HG03025 (cell line): ENCODE measurements around the gene KIF1A.

Experiments
- ATAC-seq: cut with Tn5 transposase; IDR thresholded peaks from one replicate; pipeline ENCODE4 v1.9.1; 2021; ENCODE audit warnings: mild to moderate bottlenecking, moderate library complexity; ENCODE audit not compliant: unreplicated experiment, low FRiP score

The KIF1A gene, protein sequence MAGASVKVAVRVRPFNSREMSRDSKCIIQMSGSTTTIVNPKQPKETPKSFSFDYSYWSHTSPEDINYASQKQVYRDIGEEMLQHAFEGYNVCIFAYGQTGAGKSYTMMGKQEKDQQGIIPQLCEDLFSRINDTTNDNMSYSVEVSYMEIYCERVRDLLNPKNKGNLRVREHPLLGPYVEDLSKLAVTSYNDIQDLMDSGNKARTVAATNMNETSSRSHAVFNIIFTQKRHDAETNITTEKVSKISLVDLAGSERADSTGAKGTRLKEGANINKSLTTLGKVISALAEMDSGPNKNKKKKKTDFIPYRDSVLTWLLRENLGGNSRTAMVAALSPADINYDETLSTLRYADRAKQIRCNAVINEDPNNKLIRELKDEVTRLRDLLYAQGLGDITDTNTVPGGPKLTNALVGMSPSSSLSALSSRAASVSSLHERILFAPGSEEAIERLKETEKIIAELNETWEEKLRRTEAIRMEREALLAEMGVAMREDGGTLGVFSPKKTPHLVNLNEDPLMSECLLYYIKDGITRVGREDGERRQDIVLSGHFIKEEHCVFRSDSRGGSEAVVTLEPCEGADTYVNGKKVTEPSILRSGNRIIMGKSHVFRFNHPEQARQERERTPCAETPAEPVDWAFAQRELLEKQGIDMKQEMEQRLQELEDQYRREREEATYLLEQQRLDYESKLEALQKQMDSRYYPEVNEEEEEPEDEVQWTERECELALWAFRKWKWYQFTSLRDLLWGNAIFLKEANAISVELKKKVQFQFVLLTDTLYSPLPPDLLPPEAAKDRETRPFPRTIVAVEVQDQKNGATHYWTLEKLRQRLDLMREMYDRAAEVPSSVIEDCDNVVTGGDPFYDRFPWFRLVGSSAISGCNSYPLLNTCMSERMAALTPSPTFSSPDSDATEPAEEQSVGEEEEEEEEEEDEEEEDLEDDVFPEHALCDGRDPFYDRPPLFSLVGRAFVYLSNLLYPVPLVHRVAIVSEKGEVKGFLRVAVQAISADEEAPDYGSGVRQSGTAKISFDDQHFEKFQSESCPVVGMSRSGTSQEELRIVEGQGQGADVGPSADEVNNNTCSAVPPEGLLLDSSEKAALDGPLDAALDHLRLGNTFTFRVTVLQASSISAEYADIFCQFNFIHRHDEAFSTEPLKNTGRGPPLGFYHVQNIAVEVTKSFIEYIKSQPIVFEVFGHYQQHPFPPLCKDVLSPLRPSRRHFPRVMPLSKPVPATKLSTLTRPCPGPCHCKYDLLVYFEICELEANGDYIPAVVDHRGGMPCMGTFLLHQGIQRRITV (N-terminal part only)

DNA sequence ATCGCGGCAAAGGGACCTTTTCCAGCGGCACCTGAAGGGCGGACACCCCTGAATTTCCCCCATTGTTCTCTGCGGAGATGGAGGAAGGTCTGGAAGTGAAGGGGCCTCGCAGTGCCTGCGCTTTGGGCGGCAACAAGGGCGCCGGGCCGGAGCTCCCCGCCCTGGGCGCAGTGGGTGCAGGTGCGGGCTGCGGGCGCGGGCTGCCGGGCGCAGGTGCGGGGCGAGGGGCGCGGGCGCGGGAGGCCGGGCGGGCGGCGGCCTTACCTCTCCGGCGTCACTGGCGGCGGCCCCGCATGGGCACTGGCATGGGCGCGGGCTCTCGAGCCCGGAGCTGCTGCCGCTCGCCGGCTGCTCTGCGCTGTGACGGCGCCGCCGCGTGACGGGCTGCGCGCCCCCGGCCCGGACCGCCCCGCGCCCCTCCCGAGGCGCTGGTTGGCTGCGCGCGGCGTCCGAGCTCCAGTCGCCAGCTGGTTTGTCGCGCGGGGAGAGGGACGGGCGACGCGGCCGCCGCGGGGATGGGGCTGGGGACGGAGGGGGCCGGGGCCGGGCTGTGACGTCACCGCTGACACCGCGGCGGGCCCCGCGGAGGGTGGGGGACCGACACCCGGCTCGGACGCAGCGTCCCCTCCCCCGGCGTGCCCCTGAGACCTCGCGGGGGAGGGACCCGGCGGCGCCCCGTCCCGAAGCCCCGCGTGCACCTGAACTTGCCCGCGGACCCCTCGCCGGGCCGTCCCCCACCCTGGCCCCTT is at the start of gene KIF1A:
Gene KIF1A, minus strand, starts transcription at position 362 of the 749 bp plus-strand sequence. CDS start 22,467 bp downstream, outside the sequence.
- ATAC-seq = no peak

DNA sequence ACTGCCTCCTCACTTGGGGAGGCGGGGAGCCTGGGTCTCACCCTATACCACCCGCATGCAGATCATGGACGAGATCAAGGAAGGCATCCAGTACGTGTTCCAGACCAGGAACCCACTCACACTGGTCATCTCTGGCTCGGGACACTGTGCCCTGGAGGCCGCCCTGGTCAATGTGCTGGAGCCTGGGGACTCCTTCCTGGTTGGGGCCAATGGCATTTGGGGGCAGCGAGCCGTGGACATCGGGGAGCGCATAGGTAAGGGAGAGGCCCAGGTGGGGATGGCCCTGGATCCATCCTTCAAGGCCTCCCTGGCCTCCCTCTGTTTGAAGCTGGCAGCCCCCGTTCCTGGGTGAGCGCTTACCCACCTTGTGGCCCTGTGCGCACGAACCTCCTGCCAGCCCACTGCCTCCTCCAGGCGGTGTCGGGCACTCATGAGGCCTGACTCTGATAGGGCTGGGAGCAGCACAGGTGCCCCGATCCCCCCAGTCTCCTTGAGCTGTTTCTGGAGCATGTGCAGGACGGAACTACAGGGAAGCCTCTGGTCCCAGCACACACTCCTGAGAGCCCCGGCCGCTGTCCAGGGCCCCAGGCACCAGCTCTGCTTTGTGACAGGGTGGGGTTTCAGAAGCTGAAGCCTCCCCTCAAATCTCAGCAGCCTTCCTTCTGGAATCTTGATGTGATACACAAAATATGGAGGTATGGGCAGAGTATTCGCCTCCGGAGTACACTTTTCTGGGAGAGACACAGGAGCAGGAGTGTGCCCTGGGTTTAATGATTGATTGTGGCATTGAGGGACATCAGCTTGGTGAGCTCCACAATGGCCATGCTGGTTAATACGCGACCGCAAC is 49.3 kb upstream of the KIF1A start:
- no peak for ATAC-seq

DNA sequence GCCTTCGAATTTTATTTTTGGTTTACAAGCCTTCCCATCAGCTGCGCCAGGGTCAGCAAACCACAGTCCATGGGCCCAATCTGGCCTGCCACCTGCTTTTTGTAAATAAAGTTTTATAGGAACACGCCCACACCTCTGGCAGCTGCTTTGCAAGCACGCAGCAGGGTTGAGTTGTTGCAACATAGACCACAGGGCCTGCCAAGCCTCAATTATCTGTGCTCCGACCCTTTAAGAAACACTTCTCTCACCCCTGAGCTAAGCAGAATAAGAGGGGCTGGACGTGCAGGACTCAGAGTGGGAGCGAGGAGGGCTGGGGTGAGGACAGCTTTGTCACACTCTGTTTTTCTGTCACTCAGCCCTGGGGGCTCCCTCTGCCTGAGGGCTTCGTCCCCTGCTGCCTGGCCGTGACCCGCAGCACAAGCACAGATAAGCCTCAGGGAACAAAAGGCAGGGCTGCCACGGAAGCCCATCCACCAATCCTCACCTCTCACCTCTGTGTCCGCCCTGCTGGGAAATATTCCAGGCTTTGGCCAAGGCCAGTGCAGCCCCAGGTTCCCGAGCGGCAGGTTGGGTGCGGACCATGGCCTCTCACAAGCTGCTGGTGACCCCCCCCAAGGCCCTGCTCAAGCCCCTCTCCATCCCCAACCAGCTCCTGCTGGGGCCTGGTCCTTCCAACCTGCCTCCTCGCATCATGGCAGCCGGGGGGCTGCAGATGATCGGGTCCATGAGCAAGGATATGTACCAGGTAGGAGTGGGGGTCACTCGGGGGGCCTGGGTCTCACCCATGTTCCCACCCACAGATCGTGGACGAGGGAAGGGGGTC is 48.5 kb upstream of the KIF1A start, which contains the start of gene AGXT:
Gene AGXT, plus strand, starts transcription at position 539 of the 823 bp plus-strand sequence. Its CDS starts 42 bp downstream, at position 581.
- no peak for ATAC-seq

DNA sequence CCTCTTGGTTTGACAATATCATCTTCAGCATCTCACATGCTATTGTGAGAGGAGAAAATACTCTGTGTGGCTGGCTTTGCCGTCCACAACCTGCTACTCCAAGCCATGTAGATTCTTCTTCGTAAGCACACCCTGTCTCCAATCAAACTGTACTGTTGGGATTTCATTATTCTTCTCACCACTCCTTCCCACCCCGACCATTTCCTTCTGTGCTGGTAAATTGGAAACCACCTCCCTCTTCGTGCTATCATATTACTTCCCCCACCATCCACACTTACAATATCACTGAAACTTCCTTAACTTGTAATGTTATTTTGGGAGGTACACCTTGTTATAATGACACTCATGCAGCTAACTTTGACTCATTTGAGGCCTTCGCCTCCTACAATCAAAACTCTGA is 45.4 kb upstream of the KIF1A start:
- no peak for ATAC-seq

DNA sequence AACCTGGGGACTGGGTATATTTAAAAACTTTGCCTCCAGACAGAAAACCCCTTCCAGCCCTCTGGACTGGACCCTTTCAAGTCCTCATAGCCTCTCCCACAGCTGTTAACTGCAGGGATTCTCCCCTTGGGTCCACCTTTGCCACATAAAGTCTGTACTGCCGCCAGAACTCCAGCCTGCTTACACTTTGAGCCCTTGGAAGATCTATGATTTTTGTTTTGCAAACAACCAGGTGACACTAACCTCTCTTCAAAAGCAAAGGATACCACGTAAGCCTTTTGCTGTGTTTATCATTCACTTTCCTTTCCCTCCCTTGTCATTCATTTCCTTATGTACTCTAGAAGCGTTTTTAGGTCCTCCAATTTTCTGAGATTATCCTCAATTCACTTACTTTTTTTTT is 44.5 kb upstream of the KIF1A start:
- ATAC-seq = no peak

DNA sequence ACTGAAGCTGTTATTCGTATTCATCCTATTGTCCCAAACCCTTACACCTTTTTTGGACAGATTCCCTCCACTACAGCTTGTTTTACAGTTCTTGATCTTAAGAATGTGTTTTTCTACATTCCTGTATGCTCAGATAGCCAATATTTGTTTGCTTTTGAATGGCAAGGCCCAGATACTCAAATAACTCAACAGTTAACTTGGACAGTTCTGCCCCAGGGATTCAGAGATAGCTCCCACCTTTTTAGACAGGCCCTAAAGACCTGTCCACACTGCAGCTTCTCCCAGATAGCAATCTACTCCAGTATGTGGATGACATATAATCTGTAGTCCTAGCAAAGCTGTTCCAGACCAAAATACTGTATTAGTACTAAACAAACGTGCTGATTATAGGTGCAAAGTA is 41.5 kb upstream of the KIF1A start:
- no peak for ATAC-seq

DNA sequence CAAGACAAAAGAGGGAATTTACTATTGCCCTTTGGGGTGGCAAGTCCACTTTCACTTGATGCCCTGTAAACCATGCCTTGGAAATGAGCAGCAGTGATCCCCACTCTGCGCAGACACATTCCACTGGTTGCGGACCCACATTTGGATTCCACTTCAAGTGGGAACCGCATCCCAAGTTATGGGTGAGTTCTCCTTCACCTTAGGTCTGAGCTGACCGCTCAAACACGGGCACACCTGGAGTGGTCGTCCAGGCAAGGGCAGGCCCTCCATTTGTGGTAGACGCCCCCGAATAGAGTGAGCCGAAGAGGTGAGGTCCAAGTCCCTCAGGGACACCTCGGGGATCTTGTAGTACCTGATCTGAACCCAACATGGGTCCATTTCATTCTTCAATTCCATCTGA is 38.9 kb upstream of the KIF1A start:
- ATAC-seq = no peak

DNA sequence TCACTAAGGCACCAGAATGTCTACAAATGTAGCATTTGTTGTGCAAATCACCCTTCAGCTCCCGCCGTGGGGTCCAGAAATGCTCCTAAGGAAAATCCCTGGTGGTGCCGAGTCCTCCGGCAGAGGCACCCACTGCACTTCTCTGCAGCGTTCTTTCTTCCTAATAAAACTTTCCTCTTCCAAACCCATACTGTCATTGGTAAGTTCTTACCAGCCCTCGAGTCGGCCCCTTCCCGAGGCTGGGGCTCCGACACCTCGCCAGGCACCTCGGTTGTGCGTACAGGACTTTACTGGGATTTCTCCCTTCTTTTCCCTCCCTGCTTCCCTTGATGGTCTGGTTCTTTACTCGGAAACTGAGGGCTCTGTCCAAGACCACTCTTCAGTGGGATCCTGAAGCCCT is 38.3 kb upstream of the KIF1A start:
- ATAC-seq = no peak

DNA sequence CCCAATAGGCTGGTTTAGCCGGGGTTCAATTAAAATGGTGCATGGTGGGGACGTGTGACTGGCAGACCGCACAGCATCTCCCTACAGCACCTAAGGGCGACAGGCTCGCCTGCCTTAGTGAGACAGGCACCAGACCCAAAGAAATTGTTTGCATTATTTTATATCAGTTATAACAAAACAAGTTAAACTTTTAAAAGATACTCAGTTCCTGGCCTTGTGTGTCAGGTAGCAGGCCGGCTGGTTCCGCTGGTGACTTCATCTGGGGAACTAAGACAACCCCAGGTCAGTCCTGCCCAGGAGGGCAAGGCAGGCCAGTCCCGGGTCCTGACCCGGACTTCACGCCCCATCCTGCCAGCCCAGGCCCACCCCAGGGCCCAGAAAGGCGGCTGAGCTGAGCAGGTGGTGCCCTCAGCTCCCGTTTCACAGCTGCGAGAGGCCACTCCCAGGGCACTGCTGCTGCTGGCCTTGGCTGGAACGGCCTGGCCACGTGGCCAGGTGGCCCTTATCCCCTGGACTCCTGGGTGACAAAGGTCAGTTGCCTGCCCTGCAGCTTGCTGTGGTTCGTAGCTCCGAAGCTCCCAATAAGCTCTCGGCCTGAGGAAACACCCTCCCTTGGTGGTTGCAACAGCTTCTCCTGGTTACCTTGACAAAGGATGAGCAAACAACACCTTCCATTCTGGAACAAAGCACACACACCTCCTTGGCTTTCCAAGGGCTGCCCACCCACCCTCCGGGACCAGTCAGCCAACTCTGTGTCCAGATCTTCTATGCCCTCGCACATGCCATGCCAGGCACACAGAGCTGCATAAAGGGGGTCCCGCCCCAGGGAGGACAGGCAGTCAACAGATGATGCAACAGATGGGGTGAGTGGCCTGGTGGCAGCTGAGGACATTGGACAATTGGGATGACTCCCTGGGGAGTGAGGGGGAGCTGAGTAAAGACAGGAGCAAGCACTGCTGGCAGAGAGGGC is 37.3 kb upstream of the KIF1A start:
- ATAC-seq = no peak

DNA sequence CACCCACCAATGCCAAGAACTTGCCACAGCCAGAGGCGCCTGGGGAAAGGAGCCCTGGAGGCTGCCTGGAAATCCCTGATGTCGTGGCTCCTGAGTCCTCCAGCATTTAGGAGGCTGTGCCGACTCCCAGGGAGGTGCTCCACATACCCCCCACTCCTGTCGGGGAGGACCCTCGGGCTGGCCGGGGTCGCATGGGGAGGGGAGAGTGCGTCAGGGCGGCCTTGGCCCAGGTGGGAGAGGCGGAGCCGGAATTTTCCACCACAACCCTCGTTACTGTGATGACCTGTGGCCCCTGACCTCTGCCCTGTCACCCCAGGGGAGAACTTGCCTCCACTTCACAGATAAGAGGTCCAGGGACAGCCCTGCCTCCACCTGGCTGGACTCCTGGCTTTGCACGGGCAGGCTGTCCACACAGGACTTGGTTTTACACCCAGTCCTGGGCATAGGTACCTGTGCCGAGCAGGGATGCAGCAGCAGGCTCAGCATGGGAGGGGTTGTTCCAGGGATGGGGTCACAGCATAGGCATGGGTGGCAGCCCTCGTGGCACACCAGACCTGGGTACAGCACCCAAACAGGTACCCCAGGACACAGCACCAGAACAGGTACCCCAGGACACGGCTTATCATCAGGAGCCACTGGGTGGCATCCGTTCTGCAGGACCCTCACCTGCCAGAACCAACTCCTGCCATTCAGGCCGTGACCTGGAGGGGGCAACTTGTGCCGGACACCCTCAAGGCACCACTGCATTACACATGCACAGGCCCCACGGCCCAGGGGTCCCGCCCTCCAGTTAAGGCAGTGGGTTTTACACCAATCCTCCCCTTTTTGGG is 36.3 kb upstream of the KIF1A start:
- no peak for ATAC-seq

DNA sequence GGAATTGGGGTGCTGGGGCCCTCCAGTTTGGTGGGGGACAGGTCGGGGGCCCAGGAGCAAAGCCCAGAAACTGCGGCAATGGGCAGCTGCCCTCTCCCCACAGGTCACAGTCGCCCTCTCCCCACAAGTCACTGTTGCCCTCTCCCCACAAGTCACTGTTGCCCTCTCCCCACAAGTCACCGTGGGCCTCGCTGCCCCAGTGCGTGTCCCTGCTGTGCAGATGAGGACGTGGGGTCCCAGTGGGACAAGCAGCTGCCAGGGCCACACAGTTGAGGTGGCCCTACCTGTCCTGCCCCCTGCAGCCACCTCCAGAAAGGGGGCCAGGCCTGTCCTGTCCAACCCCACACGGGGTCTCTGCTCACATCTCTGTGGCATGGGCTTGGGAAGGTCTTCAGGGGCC is 35.7 kb upstream of the KIF1A start:
- ATAC-seq = no peak

DNA sequence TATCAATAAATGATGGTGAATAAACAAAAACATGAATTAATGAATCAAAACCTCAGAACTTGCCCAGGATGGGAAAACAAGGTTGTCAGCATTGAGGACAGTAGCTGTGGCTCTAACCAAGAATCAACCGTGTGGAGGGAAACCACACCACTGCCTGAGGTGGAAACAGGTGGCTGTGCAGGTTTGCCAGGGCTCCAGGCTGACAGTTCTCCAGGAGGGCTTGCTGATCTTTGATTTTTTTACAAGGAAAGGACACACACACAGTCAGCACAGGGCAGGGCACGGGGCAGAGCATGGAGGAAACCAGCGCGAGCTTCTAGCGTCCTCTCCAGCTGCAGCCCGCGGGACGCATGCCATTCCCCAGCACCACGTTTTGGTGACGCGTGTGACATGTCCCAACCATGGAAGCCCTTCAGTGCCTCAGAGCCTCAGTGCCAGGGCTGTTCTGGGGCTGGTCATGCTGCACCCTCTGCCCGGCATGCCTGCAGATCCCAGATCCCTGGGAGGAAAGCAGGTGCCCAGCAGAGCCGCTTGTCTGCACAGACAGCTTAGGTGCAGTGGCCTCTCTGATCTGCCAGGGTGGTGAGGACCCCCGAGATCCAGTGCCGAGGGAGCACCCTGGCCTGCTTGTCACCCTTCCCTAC is 32.8 kb upstream of the KIF1A start:
- no peak for ATAC-seq

DNA sequence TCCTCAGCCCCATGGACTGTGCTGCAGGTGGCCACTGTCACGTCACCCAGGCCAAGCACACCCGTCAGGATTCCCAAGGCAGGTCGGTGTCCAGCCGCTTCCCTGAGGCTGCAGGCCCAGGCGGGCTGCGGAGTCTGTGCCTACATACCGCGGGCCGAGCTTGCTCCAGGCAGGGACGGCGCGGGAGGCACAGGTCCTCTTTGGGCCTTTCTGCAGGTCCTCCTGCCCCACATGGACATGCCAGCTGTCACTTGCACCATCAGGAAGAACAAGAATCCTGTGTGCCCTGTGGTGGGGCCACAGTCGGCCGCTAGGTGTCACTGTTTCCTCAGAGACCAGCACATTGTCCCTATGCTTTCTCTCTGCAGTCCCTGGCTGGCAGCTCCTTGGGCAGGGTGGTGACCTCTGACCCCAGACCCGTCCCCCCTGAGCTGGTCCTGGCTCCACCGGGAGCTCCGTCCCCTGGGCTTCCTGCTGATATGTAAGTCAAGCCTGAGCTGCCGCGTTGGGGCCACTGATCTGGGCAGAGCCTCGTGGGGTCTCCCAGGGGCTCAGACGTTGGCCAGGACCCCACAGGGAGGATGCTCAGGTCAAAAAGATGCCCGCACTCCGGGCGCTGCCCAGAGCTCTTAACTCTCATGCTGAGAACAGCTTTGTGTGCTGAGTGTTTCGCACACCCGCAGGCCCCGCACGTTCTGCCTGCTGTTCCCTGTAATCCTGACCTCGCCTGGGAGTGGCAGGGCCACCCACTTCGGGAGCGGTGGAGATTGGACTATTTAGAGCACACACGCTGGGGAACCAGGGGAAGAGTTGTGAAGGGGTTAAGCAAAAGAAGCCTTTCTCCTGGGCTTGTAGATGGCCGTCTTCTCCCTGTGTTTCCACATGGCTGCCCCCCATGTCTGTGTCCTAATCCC is 31.3 kb upstream of the KIF1A start:
- no peak for ATAC-seq

DNA sequence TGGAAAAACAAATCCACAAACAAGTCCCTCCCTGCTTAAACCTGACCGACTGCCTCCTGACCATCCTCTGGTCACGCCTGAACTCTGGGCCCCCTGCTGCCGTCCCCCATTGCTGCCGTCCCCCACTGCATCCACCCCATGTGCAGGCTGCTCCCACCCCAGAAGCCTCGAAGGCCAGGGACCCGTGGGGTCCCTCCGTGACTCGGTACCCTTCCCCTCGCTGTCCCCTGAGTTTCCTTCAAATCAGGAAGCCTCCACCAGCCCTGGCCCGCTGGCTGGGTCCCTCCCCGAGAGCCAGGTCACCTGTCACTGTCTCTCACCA is 30.7 kb upstream of the KIF1A start:
- ATAC-seq = no peak

DNA sequence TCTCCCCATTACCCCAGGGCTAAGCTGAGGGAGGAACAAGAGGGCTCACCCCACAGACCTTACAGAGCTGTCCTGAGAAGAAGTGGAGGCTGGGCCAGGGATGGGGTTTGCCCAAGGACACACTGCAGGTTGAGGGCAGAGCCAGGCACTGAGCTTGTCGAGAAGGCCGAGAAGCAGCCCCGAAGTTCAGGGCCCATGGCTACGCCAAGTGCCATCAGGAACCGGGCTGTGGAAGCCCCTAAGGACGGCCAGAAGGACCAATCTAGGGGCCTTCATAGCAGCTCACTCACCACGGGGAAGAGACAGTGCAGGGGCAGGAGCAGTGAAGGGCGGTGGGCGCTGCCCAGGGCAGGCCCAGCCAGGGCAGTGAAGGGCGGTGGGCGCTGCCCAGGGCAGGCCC is 30.0 kb upstream of the KIF1A start:
- no peak for ATAC-seq
